ENCODE measurements around the gene UST. TPM values are rescaled to one million over a fixed set of nuclear protein-coding genes. Genes with fewer than 3 reads are reported as not detected.

The UST gene
- total and polyA plus RNA-seq, 2 of the 8 experiments (the other 6 are each of a cell fraction or from before 2014, with no cell fraction given), result 13.5 to 34.5 TPM

- Histone ChIP-seq H3K56ac (replicated peaks; ENCODE audit: insufficient read length, low read depth, low read length) (no peak overlapping the region), H2BK12ac (ENCODE audit: low read depth, low read length) (no peak overlapping the region), H3K4me1 (replicated peaks in 1 of 4; ENCODE audit: control insufficient read depth in 3 of 4, insufficient read depth in 4 of 4, low read length in 3 of 4) (no peaks in the 10 kb centered on the region), H3K23me2 (ENCODE audit: low read depth, low read length) (no peaks in the 10 kb centered on the region), H2AFZ (ENCODE audit: low read length) (no peak overlapping the region), H3K23ac (ENCODE audit: insufficient read length) (no peak overlapping the region), H3K79me2 (ENCODE audit: control insufficient read depth in 1 of 2, insufficient read depth in 2 of 2, low read length in 2 of 2) (no peaks in the 10 kb centered on the region), H3K36me3 (ENCODE audit: control insufficient read depth in 2 of 4, insufficient read depth in 4 of 4, low read length in 3 of 4) (no peaks in the 10 kb centered on the region), H3K4me3 (ENCODE audit: extremely low read depth in 1 of 4, insufficient read depth in 2 of 4, low read depth in 3 of 4, low read length in 4 of 4) (no peak overlapping the region), H3K27ac (ENCODE audit: low read depth, low read length) (no peak overlapping the region), H2BK15ac (ENCODE audit: low read length) (no peak overlapping the region), H3K14ac (ENCODE audit: insufficient read length) (no peak overlapping the region), H4K5ac (ENCODE audit: insufficient read length, low read depth, low read length) (no peak overlapping the region), H3K79me1 (ENCODE audit: low read depth, low read length) (no peaks in the 10 kb centered on the region), H2BK120ac (replicated peaks; ENCODE audit: low read depth, low read length) (no peak overlapping the region), H4K20me1 (replicated peaks in 1 of 2; ENCODE audit: control insufficient read depth in 1 of 2, insufficient read depth in 2 of 2, low read length in 2 of 2) (no peaks in the 10 kb centered on the region), H3K9ac (replicated peaks in 1 of 4; ENCODE audit: extremely low read depth in 1 of 4, low read depth in 3 of 4, low read length in 3 of 4) (no peak overlapping the region), H2AK5ac (ENCODE audit: low read depth, low read length) (no peak overlapping the region), H2BK5ac (ENCODE audit: low read depth, low read length) (no peak overlapping the region), H2BK20ac (ENCODE audit: low read length) (no peak overlapping the region), H3K27me3 (replicated peaks in 1 of 4; ENCODE audit: control insufficient read depth in 3 of 4, extremely low read depth in 1 of 4, insufficient read depth in 3 of 4, low read length in 3 of 4) (no peaks in the 10 kb centered on the region), H3K4me2 (ENCODE audit: insufficient read depth in 1 of 2, low read depth in 2 of 2, low read length in 2 of 2) (no peak overlapping the region; a peak in 1 of 4 replicates), H3K9me3 (ENCODE audit: insufficient read depth in 2 of 2, low read depth in 1 of 2, low read length in 1 of 2) (peaks cover 7 to 16% of the 10 kb centered on the region in 2 experiments; a peak in 1 of 4 replicates), H4K8ac (ENCODE audit: extremely low read depth, insufficient read depth, low read length) (no peak overlapping the region), H4K91ac (replicated peaks; ENCODE audit: insufficient read length, low read length) (no peak overlapping the region), H3K4ac (replicated peaks; ENCODE audit: insufficient read length, low read depth, low read length) (no peak overlapping the region), H3K18ac (ENCODE audit: extremely low read depth, low read length) (no peak overlapping the region)
- WGBS, 2 experiments (ENCODE audit: extremely low coverage in 1 of 2, insufficient coverage in 1 of 2, insufficient read length in 1 of 2, insufficient replicate concordance in 2 of 2, low coverage in 1 of 2, low lambda C conversion rate in 2 of 2, missing lambda C conversion rate in 1 of 2), result 89% methylated on average over 3 of the region's 3 CpGs; no CpG with 5 or more reads in 1 of the 2 experiments
- ChIA-PET CTCF (ENCODE audit: partially characterized antibody) (no interaction called here), POLR2A (ENCODE audit: partially characterized antibody) (no interaction called here)
- no peak for FAIRE-seq
- DNase-seq (ENCODE audit: low read depth in 1 of 2, low spot score in 2 of 2), result no peak
- TF ChIP-seq E2F6 (IDR thresholded peaks at IDR 0.05) (no peak), RFX5 (IDR thresholded peaks at IDR 0.05; ENCODE audit: borderline replicate concordance, low read depth, low read length) (no peak), SIN3A (conservative IDR thresholded peaks at IDR 0.05 in 1 of 2, IDR thresholded peaks at IDR 0.05 in 1 of 2; ENCODE audit: low read depth in 1 of 2, low read length in 2 of 2) (no peak), KDM1A (IDR thresholded peaks at IDR 0.05; ENCODE audit: borderline replicate concordance, low read length) (no peak), BACH1 (IDR thresholded peaks at IDR 0.05; ENCODE audit: low read length) (no peak), HDAC2 (IDR thresholded peaks at IDR 0.05; ENCODE audit: borderline replicate concordance in 1 of 2, low read depth in 2 of 2, low read length in 2 of 2) (no peak), BCL11A (IDR thresholded peaks at IDR 0.05; ENCODE audit: low read depth in 2 of 2, low read length in 2 of 2) (no peak), POLR2A (IDR thresholded peaks at IDR 0.05; ENCODE audit: control extremely low read depth in 1 of 2, low read depth in 2 of 2, low read length in 2 of 2) (no peak), SP2 (IDR thresholded peaks at IDR 0.05; ENCODE audit: low read length) (no peak), ATF3 (IDR thresholded peaks at IDR 0.05; ENCODE audit: insufficient read depth, low read depth, low read length) (no peak), CBX8 (IDR thresholded peaks at IDR 0.05; ENCODE audit: borderline replicate concordance, low read depth, low read length) (no peak)
Measured at GRCh38 chr6:148701375-148701774, 45.5 kb upstream of the UST start.

Data from H1 (cell line).